MM.1S (cell line): Measurements from ENCODE around the gene FYCO1.

ENCODE experiments used
- DNase-seq: peaks from one replicate; pipeline ENCODE4 v3.0.0-alpha.2; 2015
- H2AFZ ChIP-seq: fragments of 300-600 bp; sonication (generic); 2 replicates; pipeline ENCODE4 v1.6.0; 2016; ENCODE audit warnings: antibody characterized with exemption, low read length
- H3F3A ChIP-seq: fragments of 300-600 bp; sonication (generic); 2 replicates; pipeline ENCODE4 v1.6.1; 2016; ENCODE audit warnings: mild to moderate bottlenecking, antibody characterized with exemption, low read length, moderate library complexity, mixed read lengths; ENCODE audit not compliant: insufficient read depth
- H3K27ac ChIP-seq: fragments of 300-600 bp; sonication (generic); 2 replicates; pipeline ENCODE4 v1.5.1; 2016; ENCODE audit warnings: mild to moderate bottlenecking, low read length
- H3K27me3 ChIP-seq: fragments of 300-600 bp; sonication (generic); replicated peaks from 2 replicates; pipeline ENCODE4 v1.6.0; 2016; ENCODE audit warnings: low read length; ENCODE audit not compliant: insufficient read depth
- H3K36me3 ChIP-seq: fragments of 300-600 bp; sonication (generic); replicated peaks from 2 replicates; pipeline ENCODE4 v1.6.1; 2016; ENCODE audit warnings: mild to moderate bottlenecking, low read length, mixed read lengths; ENCODE audit not compliant: insufficient read depth
- H3K4me1 ChIP-seq: fragments of 300-600 bp; sonication (generic); 2 replicates; pipeline ENCODE4 v1.6.1; 2016; ENCODE audit warnings: low read length, mixed read lengths
- H3K4me2 ChIP-seq: fragments of 300-600 bp; sonication (generic); 2 replicates; pipeline ENCODE4 v1.6.0; 2016; ENCODE audit warnings: low read depth, low read length
- H3K4me3 ChIP-seq: fragments of 300-600 bp; sonication (generic); 2 replicates; pipeline ENCODE4 v1.5.1; 2016; ENCODE audit warnings: low read length, mixed read lengths
- H3K79me2 ChIP-seq: fragments of 300-600 bp; sonication (generic); 2 replicates; pipeline ENCODE4 v1.6.1; 2016; ENCODE audit warnings: mixed run types, low read length, mixed read lengths
- H3K9ac ChIP-seq: fragments of 300-600 bp; sonication (generic); 2 replicates; pipeline ENCODE4 v1.6.1; 2016; ENCODE audit warnings: low read length, mixed read lengths
- H3K9me2 ChIP-seq: fragments of 300-600 bp; sonication (generic); replicated peaks from 2 replicates; pipeline ENCODE4 v1.6.1; 2016; ENCODE audit warnings: mild to moderate bottlenecking, low read length, mixed read lengths; ENCODE audit not compliant: insufficient read depth
- H3K9me3 ChIP-seq: fragments of 300-600 bp; sonication (generic); replicated peaks from 2 replicates; pipeline ENCODE4 v1.6.1; 2016; ENCODE audit warnings: mild to moderate bottlenecking, low read length, mixed read lengths; ENCODE audit not compliant: insufficient read depth
- H4K20me1 ChIP-seq: fragments of 300-600 bp; sonication (generic); 2 replicates; pipeline ENCODE4 v1.6.1; 2016; ENCODE audit warnings: mild to moderate bottlenecking, low read length, moderate library complexity, mixed read lengths; ENCODE audit not compliant: insufficient read depth
- CTCF ChIP-seq: fragments of 300-600 bp; sonication (generic); IDR thresholded peaks from 2 replicates; pipeline ENCODE4 v1.5.1; 2016; ENCODE audit warnings: antibody characterized with exemption, low read length, mixed read lengths
- EZH2 ChIP-seq: fragments of 300-600 bp; sonication (generic); optimal IDR thresholded peaks from 2 replicates; pipeline ENCODE3; 2017; ENCODE audit warnings: low read depth, mild to moderate bottlenecking, antibody characterized with exemption, low read length, mixed read lengths
- EZH2phosphoT487 ChIP-seq: fragments of 300-600 bp; sonication (generic); IDR thresholded peaks from 2 replicates; pipeline ENCODE4 v1.6.1; 2018; ENCODE audit warnings: antibody characterized with exemption, low read length

The FYCO1 gene

GRCh38 chr3:45950686-45951600 lies 44.7 kb downstream of the FYCO1 start:
- Histone ChIP-seq H2AFZ (no peak overlapping the region), H3K36me3 (no peaks in the 10 kb centered on the region), H3F3A (no peaks in the 10 kb centered on the region), H3K4me2 (no peak overlapping the region), H3K27me3 (no peaks in the 10 kb centered on the region), H3K9ac (no peak overlapping the region), H4K20me1 (no peaks in the 10 kb centered on the region; the same call in 1 of the 2 replicates), H3K4me3 (no peak overlapping the region), H3K79me2 (no peaks in the 10 kb centered on the region), H3K9me2 (no peaks in the 10 kb centered on the region), H3K27ac (no peak overlapping the region), H3K4me1 (no peaks in the 10 kb centered on the region), H3K9me3 (no peaks in the 10 kb centered on the region)
- no peak for TF ChIP-seq EZH2phosphoT487
- no peak for TF ChIP-seq EZH2
- no peak for TF ChIP-seq CTCF
- DNase-seq: no peak

- Histone ChIP-seq H3K79me2 (no peaks in the 10 kb centered on the region), H3K27ac (no peak overlapping the region), H3K9me2 (no peaks in the 10 kb centered on the region), H3F3A (no peaks in the 10 kb centered on the region), H3K4me2 (no peak overlapping the region), H3K9me3 (no peaks in the 10 kb centered on the region), H4K20me1 (no peaks in the 10 kb centered on the region; the same call in 1 of the 2 replicates), H2AFZ (no peak overlapping the region), H3K4me1 (no peaks in the 10 kb centered on the region), H3K36me3 (no peaks in the 10 kb centered on the region), H3K4me3 (no peak overlapping the region), H3K27me3 (no peaks in the 10 kb centered on the region), H3K9ac (no peak overlapping the region)
- no peak for DNase-seq
- no peak for TF ChIP-seq CTCF
Observed at GRCh38 chr3:45950131-45950530, 45.5 kb downstream of the FYCO1 start.

GRCh38 chr3:45949432-45949831 lies 46.2 kb downstream of the FYCO1 start:
- Histone ChIP-seq H3K9me2 (no peaks in the 10 kb centered on the region), H3K9ac (no peak overlapping the region), H3F3A (no peaks in the 10 kb centered on the region), H2AFZ (no peak overlapping the region), H3K27ac (no peak overlapping the region), H3K4me3 (no peak overlapping the region), H3K36me3 (no peaks in the 10 kb centered on the region), H3K4me1 (no peaks in the 10 kb centered on the region), H3K4me2 (no peak overlapping the region), H3K79me2 (no peaks in the 10 kb centered on the region), H3K9me3 (no peaks in the 10 kb centered on the region), H3K27me3 (no peaks in the 10 kb centered on the region), H4K20me1 (no peaks in the 10 kb centered on the region; the same call in 1 of the 2 replicates)
- no peak for DNase-seq
- no peak for TF ChIP-seq CTCF
- no peak for TF ChIP-seq EZH2
